CMK (cell line): ENCODE results near the gene ATF4.

ENCODE experiments used
- DNase-seq: peaks from one replicate; pipeline ENCODE4 v3.0.0-alpha.2; 2010; ENCODE audit warnings: low read depth

The ATF4 gene, protein sequence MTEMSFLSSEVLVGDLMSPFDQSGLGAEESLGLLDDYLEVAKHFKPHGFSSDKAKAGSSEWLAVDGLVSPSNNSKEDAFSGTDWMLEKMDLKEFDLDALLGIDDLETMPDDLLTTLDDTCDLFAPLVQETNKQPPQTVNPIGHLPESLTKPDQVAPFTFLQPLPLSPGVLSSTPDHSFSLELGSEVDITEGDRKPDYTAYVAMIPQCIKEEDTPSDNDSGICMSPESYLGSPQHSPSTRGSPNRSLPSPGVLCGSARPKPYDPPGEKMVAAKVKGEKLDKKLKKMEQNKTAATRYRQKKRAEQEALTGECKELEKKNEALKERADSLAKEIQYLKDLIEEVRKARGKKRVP

GRCh38 chr22:39520226-39521105 lies at the start of gene ATF4:
TSS of gene ATF4 (plus strand) at chr22:39520562. CDS start at chr22:39521446, 884 bp downstream.
- peak; percentile 86 for DNase-seq

DNA sequence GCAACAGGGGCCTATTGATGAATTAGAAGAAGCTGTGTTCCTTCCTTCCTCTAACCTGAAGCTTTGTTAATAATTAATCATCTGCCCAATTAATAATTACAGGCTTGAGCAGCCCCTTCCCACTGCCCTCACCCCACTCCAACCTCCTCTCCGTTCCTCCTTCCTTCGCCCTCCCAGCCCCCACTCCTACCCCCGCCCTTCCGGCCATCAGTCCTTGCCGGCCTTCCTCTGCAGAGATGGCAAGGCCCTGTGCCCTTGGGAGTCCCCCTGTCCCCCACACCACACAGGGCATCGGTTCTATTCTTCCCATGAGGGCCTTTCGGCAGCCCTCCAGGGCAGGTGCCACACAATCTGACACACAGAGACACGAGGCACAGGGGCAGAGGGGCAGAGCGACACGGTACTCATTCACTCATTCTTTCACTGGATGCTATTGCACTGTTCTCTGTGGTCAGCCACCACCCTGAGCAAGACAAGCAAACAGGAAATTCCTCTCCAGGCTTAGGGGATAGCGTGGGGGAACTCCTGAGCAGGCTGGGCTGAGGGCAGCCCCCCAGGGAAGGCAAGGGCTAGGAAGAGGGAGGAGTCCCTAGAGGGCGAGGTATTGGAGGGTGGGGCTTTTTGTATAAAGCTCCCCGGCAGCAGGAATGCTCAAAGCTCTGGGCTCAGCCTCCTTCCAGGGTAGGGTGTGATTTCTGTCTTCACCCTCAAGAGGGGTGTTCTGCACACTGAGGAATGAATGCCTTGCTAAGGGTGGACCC lies 48.8 kb upstream of the ATF4 start:
- peak; percentile 71 for DNase-seq

DNA sequence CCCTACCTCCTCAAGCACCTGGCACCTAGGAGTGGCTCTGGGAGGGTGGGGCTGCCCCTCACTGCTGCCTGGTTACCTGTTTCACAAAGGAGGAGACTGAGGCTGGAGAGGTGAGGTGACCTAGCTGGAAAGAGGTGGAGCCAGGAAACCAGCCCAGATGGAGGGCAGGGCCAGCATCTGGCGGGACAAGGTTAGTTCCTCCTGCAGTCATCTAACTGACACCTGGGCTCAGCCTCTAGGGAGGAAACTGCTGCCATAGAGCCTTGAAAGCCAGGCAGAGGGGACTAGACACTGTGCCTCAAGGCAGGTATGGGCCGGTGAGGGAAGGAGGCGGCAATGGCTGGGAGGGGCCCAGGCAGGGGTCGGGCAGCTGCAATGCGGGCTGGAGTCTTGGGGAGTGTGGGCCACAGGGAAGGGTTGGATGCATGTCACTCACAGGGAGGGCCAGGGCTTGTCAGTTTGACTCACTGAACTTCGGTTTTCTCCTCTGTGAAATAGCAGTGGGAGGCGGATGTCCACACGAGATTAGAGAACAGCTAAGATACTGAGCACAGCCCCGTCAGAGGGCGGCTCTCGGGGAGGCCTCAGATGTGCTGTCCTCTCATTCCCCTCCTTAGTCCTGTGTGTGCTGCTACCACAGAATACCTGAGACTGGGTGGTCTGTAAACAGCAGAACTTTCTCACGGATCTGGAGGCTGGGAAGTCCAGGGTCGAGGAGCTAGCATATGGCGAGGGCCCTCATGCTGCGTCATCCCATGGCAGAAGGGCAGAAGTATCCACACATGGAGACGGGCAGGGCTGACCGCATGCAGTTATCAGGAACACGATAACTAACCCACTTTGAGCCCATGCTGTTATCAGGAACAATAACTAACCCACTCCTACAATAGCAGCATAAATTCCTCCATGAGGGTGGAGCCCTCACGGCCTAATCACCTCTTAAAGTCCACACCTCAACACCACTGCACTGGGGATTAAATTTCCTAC lies 47.5 kb upstream of the ATF4 start:
- DNase-seq: peak; percentile 90

GRCh38 chr22:39473851-39474250 lies 46.5 kb upstream of the ATF4 start:
- DNase-seq: no peak

GRCh38 chr22:39474351-39475111 lies 45.8 kb upstream of the ATF4 start:
- no peak for DNase-seq

- no peak for DNase-seq
Observed at GRCh38 chr22:39475337-39475736, 45.0 kb upstream of the ATF4 start.

DNA sequence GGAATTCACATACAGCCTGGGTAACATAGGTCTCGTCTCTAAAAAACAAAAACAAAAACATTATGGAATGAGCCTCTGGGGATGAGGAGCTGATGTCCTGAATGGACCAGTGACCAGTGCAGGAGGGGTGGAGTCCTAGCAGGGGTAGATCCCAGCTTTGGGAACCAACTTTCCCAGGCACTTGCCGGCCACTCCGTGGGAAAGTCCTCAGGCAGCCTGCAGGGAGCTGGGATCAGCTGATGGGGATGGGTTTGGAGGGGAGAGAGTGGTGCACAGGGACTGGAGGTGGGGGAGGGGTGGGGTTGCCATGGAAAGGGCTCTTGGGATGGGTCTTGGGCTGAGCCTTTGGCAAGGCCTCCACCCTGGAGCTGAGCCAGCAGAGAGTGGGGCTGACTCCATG lies 44.5 kb upstream of the ATF4 start:
- no peak for DNase-seq

DNA sequence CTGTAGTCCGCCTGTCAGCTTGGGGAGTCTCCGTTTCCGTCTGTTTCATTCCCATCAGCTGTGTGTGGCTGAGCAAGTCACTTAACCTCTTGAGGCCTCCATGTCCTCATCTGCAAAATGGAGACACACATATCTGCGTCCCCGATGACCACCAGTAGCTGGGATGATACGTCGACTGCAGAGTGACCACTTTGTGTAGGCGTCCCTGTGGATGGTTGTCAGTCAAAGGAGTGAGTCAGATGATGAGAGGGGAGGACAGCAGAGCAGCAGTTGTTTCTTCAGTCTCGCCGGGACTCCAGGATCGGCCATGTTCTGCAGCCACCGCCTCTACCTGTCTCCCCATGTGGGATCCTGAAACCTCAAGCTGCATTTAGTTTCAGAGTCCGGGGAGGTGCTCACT lies 43.7 kb upstream of the ATF4 start:
- no peak for DNase-seq

GRCh38 chr22:39477542-39477941 lies 42.8 kb upstream of the ATF4 start:
- DNase-seq: no peak

- no peak for DNase-seq
Observed at GRCh38 chr22:39478441-39478850, 41.9 kb upstream of the ATF4 start.

GRCh38 chr22:39479254-39479653 lies 41.1 kb upstream of the ATF4 start:
- DNase-seq: no peak

GRCh38 chr22:39480557-39480956 lies 39.8 kb upstream of the ATF4 start:
- no peak for DNase-seq

- no peak for DNase-seq
Observed at GRCh38 chr22:39481054-39481453, 39.3 kb upstream of the ATF4 start.

DNA sequence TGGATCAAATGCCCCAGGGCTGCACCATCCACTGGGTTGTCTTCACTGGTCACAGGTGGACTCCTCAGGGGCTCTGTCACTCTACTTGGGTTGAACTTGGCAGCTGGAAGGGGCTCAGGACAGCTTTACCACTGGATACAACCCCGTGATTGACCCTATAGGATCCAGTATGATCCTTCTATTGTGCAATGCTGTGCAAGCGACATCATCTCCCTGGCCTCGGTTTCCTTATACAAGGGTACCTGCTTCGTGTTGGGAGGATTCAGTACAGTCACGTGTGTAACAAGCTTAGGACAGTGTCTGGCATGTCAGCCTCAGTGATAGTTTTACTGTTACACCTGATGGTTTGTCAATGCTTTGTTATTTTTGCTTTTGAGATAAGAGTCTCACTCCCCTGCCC lies 38.8 kb upstream of the ATF4 start:
- no peak for DNase-seq

- no peak for DNase-seq
Observed at GRCh38 chr22:39482768-39483167, 37.6 kb upstream of the ATF4 start.

DNA sequence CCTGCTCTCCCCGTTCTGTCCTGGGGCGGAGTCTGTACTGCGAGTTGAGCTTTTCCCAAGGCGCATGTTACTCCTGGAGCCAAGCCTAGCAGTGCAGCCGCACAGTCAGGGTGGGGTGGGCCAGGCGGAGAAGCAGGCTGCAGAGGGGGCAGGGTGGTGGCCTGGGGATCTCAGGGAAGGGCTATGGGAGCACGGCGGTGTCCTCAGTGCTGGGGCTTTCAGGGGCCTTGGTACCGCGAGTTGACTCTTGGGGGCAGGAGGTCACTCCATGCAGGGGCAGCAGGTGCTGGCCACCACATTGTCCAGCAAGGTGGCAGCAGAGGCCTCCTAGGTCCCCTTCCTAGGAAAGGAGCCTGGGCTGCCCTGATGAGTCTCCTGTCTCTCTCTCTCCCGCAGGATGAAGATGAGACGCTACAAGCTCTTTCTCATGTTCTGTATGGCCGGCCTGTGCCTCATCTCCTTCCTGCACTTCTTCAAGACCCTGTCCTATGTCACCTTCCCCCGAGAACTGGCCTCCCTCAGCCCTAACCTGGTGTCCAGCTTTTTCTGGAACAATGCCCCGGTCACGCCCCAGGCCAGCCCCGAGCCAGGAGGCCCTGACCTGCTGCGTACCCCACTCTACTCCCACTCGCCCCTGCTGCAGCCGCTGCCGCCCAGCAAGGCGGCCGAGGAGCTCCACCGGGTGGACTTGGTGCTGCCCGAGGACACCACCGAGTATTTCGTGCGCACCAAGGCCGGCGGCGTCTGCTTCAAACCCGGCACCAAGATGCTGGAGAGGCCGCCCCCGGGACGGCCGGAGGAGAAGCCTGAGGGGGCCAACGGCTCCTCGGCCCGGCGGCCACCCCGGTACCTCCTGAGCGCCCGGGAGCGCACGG lies 33.2 kb upstream of the ATF4 start:
- DNase-seq: no peak

DNA sequence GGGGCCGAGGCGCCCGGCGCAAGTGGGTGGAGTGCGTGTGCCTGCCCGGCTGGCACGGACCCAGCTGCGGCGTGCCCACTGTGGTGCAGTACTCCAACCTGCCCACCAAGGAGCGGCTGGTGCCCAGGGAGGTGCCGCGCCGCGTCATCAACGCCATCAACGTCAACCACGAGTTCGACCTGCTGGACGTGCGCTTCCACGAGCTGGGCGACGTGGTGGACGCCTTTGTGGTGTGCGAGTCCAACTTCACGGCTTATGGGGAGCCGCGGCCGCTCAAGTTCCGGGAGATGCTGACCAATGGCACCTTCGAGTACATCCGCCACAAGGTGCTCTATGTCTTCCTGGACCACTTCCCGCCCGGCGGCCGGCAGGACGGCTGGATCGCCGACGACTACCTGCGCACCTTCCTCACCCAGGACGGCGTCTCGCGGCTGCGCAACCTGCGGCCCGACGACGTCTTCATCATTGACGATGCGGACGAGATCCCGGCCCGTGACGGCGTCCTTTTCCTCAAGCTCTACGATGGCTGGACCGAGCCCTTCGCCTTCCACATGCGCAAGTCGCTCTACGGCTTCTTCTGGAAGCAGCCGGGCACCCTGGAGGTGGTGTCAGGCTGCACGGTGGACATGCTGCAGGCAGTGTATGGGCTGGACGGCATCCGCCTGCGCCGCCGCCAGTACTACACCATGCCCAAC lies 32.4 kb upstream of the ATF4 start:
- no peak for DNase-seq

- DNase-seq: no peak
Observed at GRCh38 chr22:39488563-39489083, 31.7 kb upstream of the ATF4 start.
